ENCODE data around the gene EVI5L. TPM values are rescaled to one million over a fixed set of nuclear protein-coding genes. Genes with fewer than 3 reads are reported as not detected.

Gene EVI5L
- total and polyA plus RNA-seq, 4 donors: 1.4 to 5.0 (median 4.4) TPM

- TF ChIP-seq REST (IDR thresholded peaks at IDR 0.05) (no peak), RAD21 (IDR thresholded peaks at IDR 0.05) (no peak), NR2F2 (IDR thresholded peaks at IDR 0.05) (no peak), FOXA2 (IDR thresholded peaks at IDR 0.05) (no peak)
These were observed 51.9 kb downstream of the EVI5L start (continued) for GRCh38 chr19:7881910-7882309.

GRCh38 chr19:7883105-7883504 is 53.1 kb downstream of the EVI5L start:
- Histone ChIP-seq H3K36me3 (ENCODE audit: control insufficient read depth in 4 of 4, insufficient read depth in 3 of 4, low read depth in 1 of 4, low read length in 3 of 4) (no peaks in the 10 kb centered on the region), H3K9me3 (ENCODE audit: control insufficient read depth in 4 of 4, low read length in 3 of 4) (no peaks in the 10 kb centered on the region), H3K9ac (ENCODE audit: low read depth in 1 of 2, low read length in 2 of 2) (no peak overlapping the region), H3K4me3 (ENCODE audit: low read depth in 1 of 3, low read length in 3 of 3) (no peak overlapping the region), H3K27me3 (ENCODE audit: control insufficient read depth in 4 of 4, insufficient read depth in 4 of 4, low read length in 3 of 4) (no peaks in the 10 kb centered on the region), H3K4me1 (ENCODE audit: control insufficient read depth in 4 of 4, insufficient read depth in 4 of 4, low read length in 3 of 4) (peaks cover 0 to 2% (median under 1%) of the 10 kb centered on the region in 4 donors), H3K27ac (ENCODE audit: low read depth in 1 of 2, low read length in 2 of 2) (no peak overlapping the region)
- no peak for DNase-seq (ENCODE audit: low spot score)
- 73% methylated on average over 4 of the region's 4 CpGs for WGBS
- TF ChIP-seq JUND (IDR thresholded peaks at IDR 0.05) (no peak), CTCF (IDR thresholded peaks at IDR 0.05; ENCODE audit: low read depth, low read length, missing input control) (no peak), REST (IDR thresholded peaks at IDR 0.05) (no peak), NR2F2 (IDR thresholded peaks at IDR 0.05) (no peak), EGR1 (IDR thresholded peaks at IDR 0.05; ENCODE audit: low read depth in 2 of 2) (no peak), MAX (IDR thresholded peaks at IDR 0.05) (no peak), HNF4G (IDR thresholded peaks at IDR 0.05) (no peak)

- Histone ChIP-seq H3K9ac (ENCODE audit: low read depth in 1 of 2, low read length in 2 of 2) (no peak overlapping the region), H3K4me1 (ENCODE audit: control insufficient read depth in 4 of 4, insufficient read depth in 4 of 4, low read length in 3 of 4) (peaks cover 0 to 10% (median 4%) of the 10 kb centered on the region in 4 donors), H3K36me3 (ENCODE audit: control insufficient read depth in 4 of 4, insufficient read depth in 3 of 4, low read depth in 1 of 4, low read length in 3 of 4) (no peaks in the 10 kb centered on the region), H3K27ac (ENCODE audit: low read depth in 1 of 2, low read length in 2 of 2) (no peak overlapping the region), H3K9me3 (ENCODE audit: control insufficient read depth in 4 of 4, low read length in 3 of 4) (no peaks in the 10 kb centered on the region), H3K27me3 (ENCODE audit: control insufficient read depth in 4 of 4, insufficient read depth in 4 of 4, low read length in 3 of 4) (no peaks in the 10 kb centered on the region), H3K4me3 (ENCODE audit: low read depth in 1 of 3, low read length in 3 of 3) (no peak overlapping the region)
- DNase-seq (ENCODE audit: low spot score): no peak
- 93% methylated on average over 2 of the region's 2 CpGs for WGBS
- TF ChIP-seq SP1 (IDR thresholded peaks at IDR 0.05) (no peak), EGR1 (IDR thresholded peaks at IDR 0.05; ENCODE audit: low read depth in 2 of 2) (no peak), RAD21 (IDR thresholded peaks at IDR 0.05) (no peak), ZBTB33 (IDR thresholded peaks at IDR 0.05) (no peak), JUND (IDR thresholded peaks at IDR 0.05) (no peak), ATF3 (IDR thresholded peaks at IDR 0.05) (no peak), RXRA (IDR thresholded peaks at IDR 0.05) (no peak), HNF4G (IDR thresholded peaks at IDR 0.05) (no peak)
These were observed 54.0 kb downstream of the EVI5L start for GRCh38 chr19:7883796-7884570.
